Measurements from ENCODE around the gene PDGFD.

GRCh38 chr11:104046331-104046730, 117.6 kb downstream of the PDGFD start:
- TF ChIP-seq CTCF (IDR thresholded peaks at IDR 0.05; ENCODE audit: low read depth, low read length) = no peak
- no peak for TF ChIP-seq EZH2phosphoT487 (IDR thresholded peaks at IDR 0.05; ENCODE audit: low read depth)

Measured in OCI-LY3 (cell line).